Lung (tissue), 12 donors: Measurements from ENCODE around the gene ARHGDIG. TPM values are rescaled to one million over a fixed set of nuclear protein-coding genes. Genes with fewer than 3 reads are reported as not detected.

Source experiments
- ATAC-seq: fragments of 200-7000 bp; cut with Tn5 transposase; one replicate; pipeline ENCODE4 v1.9.1; 2020; ENCODE audit warnings: moderate number of reproducible peaks; ENCODE audit not compliant: insufficient read depth, low FRiP score
- DNase-seq, 3 donors: peaks; one replicate each; pipeline ENCODE4 v3.0.0-alpha.2; 2013 to 2017
- H3K27ac ChIP-seq, 2 donors: one replicate each; pipeline ENCODE4 v1.5.1; 2013; ENCODE audit warnings: mild to moderate bottlenecking in 2 of 2, moderate library complexity in 2 of 2, control low read depth in 1 of 2, inconsistent platforms in 1 of 2, low read depth in 1 of 2, low read length in 1 of 2
- H3K27me3 ChIP-seq, 3 donors: one replicate each; pipeline ENCODE4 v1.5.1; 2013; ENCODE audit warnings: low read length in 2 of 3; ENCODE audit not compliant: control insufficient read depth in 3 of 3, insufficient read depth in 3 of 3
- H3K36me3 ChIP-seq, 4 donors: one replicate each; pipeline ENCODE4 v1.5.1; 2013; ENCODE audit warnings: low read length in 4 of 4, mild to moderate bottlenecking in 1 of 4, moderate library complexity in 1 of 4; ENCODE audit not compliant: control insufficient read depth in 4 of 4, insufficient read depth in 4 of 4
- H3K4me1 ChIP-seq, 5 donors: one replicate each; pipeline ENCODE4 v1.5.1; 2013; ENCODE audit warnings: low read length in 5 of 5, mild to moderate bottlenecking in 2 of 5, moderate library complexity in 1 of 5; ENCODE audit not compliant: control insufficient read depth in 5 of 5, insufficient read depth in 5 of 5
- H3K4me3 ChIP-seq: one replicate; pipeline ENCODE4 v1.5.1; 2013; ENCODE audit warnings: mild to moderate bottlenecking, control low read depth, moderate library complexity
- H3K9ac ChIP-seq, 2 donors: one replicate each; pipeline ENCODE4 v1.5.1; 2013; ENCODE audit warnings: low read length in 2 of 2, control low read depth in 1 of 2; ENCODE audit not compliant: insufficient read depth in 1 of 2
- H3K9me3 ChIP-seq, 4 donors: one replicate each; pipeline ENCODE4 v1.5.1; 2013; ENCODE audit warnings: low read length in 3 of 4, mild to moderate bottlenecking in 1 of 4, moderate library complexity in 1 of 4; ENCODE audit not compliant: control insufficient read depth in 4 of 4, insufficient read depth in 3 of 4
- WGBS, 2 donors: extraction: QIAGEN DNeasy Blood & Tissue Kit; methylation state at CpG; one replicate each; pipeline ENCODE4 v1.1.7; 2013; 5-methylcytosine and 5-hydroxymethylcytosine counted together
- polyA plus RNA-seq, 2 donors: library from polyadenylated mRNA; stranded (reverse); fragments of 200-250 nt; gene quantifications; one replicate each; pipeline ENCODE4 v1.2.1, GENCODE V29; 2013
- total RNA-seq, 2 donors: library from RNA; depleted of rRNA in 1 of 2; stranded (reverse); fragments of >200 nt in 1 of 2; gene quantifications; one replicate each; pipeline ENCODE4 v1.2.1, GENCODE V29; 2014 to 2021
- TF ChIP-seq, protein P1 (sequence below): IDR thresholded peaks from 2 replicates; pipeline ENCODE4 v1.5.1; 2012; ENCODE audit warnings: mild to moderate bottlenecking; ENCODE audit errors: control extremely low read depth, extremely low read depth
- donor health status: control.
- donor health status: control.
- donor health status: Bipolar disorder and iron deficiency.
- donor health status: healthy.
- donor health status: DM: yes; HTN: yes; CAD: no.

The ARHGDIG gene
- total and polyA plus RNA-seq, 4 donors: 0.07 to 0.58 (median 0.26) TPM; not detected in 1

DNA sequence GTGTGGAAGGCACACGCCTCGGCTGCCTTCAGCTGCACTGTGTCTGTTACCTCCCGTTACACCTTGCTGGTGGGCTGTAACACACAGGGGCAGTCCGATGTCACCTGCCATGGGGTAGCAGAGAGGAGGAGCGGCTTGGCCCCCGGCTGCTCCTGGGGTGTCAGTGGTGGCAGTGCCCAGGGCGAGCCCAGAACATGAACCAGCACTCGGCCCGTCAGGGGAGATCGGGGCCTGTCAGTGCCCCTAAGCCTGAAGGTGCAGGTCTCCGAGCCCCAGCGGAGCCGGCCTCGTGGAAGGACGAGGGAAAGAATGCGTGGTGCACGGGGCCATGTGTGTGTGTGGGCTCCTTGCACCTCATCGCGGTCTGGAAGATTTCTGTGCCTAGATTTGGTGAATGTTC lies 20.1 kb upstream of the ARHGDIG start:
- Histone ChIP-seq H3K9ac (no peak overlapping the region), H3K4me3 (no peak overlapping the region), H3K9me3 (no peaks in the 10 kb centered on the region), H3K4me1 (no peaks in the 10 kb centered on the region), H3K27me3 (no peaks in the 10 kb centered on the region), H3K27ac (no peak overlapping the region), H3K36me3 (peaks cover 3 to 51% (median 16%) of the 10 kb centered on the region in 4 donors)
- WGBS, 2 donors: 95 to 97% methylated on average over 19 of the region's 19 CpGs
- TF ChIP-seq, protein P1, sequence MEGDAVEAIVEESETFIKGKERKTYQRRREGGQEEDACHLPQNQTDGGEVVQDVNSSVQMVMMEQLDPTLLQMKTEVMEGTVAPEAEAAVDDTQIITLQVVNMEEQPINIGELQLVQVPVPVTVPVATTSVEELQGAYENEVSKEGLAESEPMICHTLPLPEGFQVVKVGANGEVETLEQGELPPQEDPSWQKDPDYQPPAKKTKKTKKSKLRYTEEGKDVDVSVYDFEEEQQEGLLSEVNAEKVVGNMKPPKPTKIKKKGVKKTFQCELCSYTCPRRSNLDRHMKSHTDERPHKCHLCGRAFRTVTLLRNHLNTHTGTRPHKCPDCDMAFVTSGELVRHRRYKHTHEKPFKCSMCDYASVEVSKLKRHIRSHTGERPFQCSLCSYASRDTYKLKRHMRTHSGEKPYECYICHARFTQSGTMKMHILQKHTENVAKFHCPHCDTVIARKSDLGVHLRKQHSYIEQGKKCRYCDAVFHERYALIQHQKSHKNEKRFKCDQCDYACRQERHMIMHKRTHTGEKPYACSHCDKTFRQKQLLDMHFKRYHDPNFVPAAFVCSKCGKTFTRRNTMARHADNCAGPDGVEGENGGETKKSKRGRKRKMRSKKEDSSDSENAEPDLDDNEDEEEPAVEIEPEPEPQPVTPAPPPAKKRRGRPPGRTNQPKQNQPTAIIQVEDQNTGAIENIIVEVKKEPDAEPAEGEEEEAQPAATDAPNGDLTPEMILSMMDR: no peak
- ATAC-seq (no peak), DNase-seq (no peak)

DNA sequence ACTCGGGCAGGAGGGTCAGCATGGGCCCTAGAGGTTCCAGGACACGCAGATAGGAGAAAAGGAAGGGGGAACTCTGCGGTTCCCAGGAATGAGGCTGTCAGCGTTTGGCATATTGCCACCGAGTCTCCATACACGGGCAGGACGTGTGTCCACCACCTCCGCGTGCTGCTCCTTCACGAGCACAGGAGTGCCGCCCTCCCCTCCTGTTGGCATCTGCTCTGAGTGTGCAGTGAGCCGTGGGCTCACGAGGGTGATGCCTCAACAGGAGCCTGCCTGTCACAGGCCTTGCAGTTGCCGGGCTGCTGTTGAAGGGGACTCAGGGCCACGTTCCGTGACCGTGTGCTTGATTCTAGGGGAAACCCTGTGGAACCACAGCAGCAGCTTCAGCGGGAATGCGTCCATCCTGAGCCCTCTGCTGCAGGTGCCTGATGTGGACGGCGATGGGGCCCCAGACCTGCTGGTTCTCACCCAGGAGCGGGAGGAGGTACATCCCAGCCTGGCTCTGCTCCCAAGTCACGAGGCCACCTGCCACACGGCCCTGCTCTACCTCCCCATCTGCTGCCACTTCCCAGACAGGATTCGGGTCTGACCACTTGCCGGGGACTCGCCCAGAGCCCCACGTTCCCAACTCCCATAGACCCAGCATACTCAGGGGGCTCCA lies 19.2 kb upstream of the ARHGDIG start:
- WGBS, 2 donors: 87 to 92% methylated on average over 28 of the region's 28 CpGs
- no peak overlapping the region for H3K27ac ChIP-seq
- peaks cover 0 to 49% (median 13%) of the 10 kb centered on the region in 4 donors for H3K36me3 ChIP-seq
- no peak overlapping the region for H3K4me3 ChIP-seq
- H3K9me3 ChIP-seq: no peaks in the 10 kb centered on the region
- peaks cover 0 to 4% (median 0%) of the 10 kb centered on the region in 5 donors for H3K4me1 ChIP-seq
- no peak overlapping the region for H3K9ac ChIP-seq
- no peaks in the 10 kb centered on the region for H3K27me3 ChIP-seq
- TF ChIP-seq, protein P1: no peak
- ATAC-seq (no peak), DNase-seq (no peak)

DNA sequence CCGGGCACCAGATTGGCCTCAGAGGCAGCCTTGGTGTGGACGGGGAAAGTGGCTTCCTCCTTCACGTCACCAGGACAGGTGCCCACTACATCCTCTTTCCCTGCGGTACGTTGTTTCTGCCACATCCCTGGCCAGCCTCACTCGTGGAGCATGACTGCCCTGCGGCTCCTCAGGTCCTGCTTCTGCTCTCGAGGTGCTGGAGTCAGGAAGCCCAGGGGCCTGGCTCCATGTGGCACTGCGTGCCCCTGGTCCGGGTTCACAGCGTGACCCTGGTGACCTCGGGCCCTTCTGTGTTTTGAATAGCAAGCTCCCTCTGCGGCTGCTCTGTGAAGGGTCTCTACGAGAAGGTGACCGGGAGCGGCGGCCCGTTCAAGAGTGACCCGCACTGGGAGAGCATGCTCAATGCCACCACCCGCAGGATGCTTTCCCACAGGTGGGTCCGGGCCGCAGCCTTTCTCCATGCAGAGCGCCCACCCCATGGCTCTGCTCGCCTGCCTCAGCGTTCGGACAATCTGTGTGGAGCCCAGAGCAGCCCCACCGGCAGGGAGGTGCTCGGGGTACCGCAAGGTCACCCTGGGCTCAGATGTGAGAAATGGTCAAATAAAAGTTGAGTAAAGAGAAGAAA lies 18.2 kb upstream of the ARHGDIG start:
- H3K9ac ChIP-seq: no peak overlapping the region
- H3K36me3 ChIP-seq: peaks cover 0 to 49% (median 13%) of the 10 kb centered on the region in 4 donors
- peaks cover 0 to 4% (median 0%) of the 10 kb centered on the region in 5 donors for H3K4me1 ChIP-seq
- H3K27me3 ChIP-seq: no peaks in the 10 kb centered on the region
- H3K4me3 ChIP-seq: no peak overlapping the region
- DNase-seq (no peak), ATAC-seq (no peak)
- H3K9me3 ChIP-seq: no peaks in the 10 kb centered on the region
- TF ChIP-seq, protein P1: no peak
- 92 to 93% methylated on average over 29 of the region's 29 CpGs for WGBS, 2 donors
- H3K27ac ChIP-seq: no peak overlapping the region
